GM18909 (cell line): ENCODE data around the gene HAGH.
"Not testable (repeated sequence)": the region's sequence is repeated elsewhere in the genome, so short reads cannot be mapped to it uniquely, and the experiment has no call there.

ENCODE experiments used
- ATAC-seq: cut with Tn5 transposase; IDR thresholded peaks from one replicate; pipeline ENCODE4 v1.9.1; 2021; ENCODE audit warnings: mild to moderate bottlenecking; ENCODE audit not compliant: unreplicated experiment, poor library complexity

The HAGH gene

GRCh38 chr16:1815461-1815860 lies 11.2 kb downstream of the HAGH start:
- no peak for ATAC-seq

GRCh38 chr16:1812732-1813163 lies 13.9 kb downstream of the HAGH start:
- no peak for ATAC-seq

- ATAC-seq = no peak
Measured at GRCh38 chr16:1810536-1810935, 16.1 kb downstream of the HAGH start.

- ATAC-seq = no peak
Measured at GRCh38 chr16:1810106-1810505, 16.5 kb downstream of the HAGH start.

- no peak for ATAC-seq
Measured at GRCh38 chr16:1809281-1809801, 17.3 kb downstream of the HAGH start.

- ATAC-seq = no peak
Measured at GRCh38 chr16:1808691-1809090, 17.9 kb downstream of the HAGH start.

- ATAC-seq = no peak
Measured at GRCh38 chr16:1807626-1808025, 19.0 kb downstream of the HAGH start.

- ATAC-seq = no peak
Measured at GRCh38 chr16:1800701-1801100, 25.9 kb downstream of the HAGH start.

- not testable (repeated sequence) for ATAC-seq
Measured at GRCh38 chr16:1799263-1799662, 27.4 kb downstream of the HAGH start.

- no peak for ATAC-seq
Measured at GRCh38 chr16:1794908-1795666, 31.5 kb downstream of the HAGH start.

GRCh38 chr16:1794221-1794871 lies 32.3 kb downstream of the HAGH start:
- no peak for ATAC-seq

GRCh38 chr16:1793578-1794220 lies 32.9 kb downstream of the HAGH start, which contains the start of gene IGFALS:
Gene IGFALS, minus strand, starts transcription at chr16:1793705. Its CDS starts 53 bp downstream, at chr16:1793652.
- ATAC-seq = no peak

GRCh38 chr16:1792836-1793577 lies 33.6 kb downstream of the HAGH start:
- no peak for ATAC-seq

- no peak for ATAC-seq
Measured at GRCh38 chr16:1791943-1792812, 34.4 kb downstream of the HAGH start.

- ATAC-seq = no peak
Measured at GRCh38 chr16:1791256-1791942, 35.2 kb downstream of the HAGH start.

- no peak for ATAC-seq
Measured at GRCh38 chr16:1790611-1791255, 35.9 kb downstream of the HAGH start.

- ATAC-seq = no peak
Measured at GRCh38 chr16:1790261-1790610, 36.4 kb downstream of the HAGH start.

- ATAC-seq = no peak
Measured at GRCh38 chr16:1789643-1790045, 37.0 kb downstream of the HAGH start.
